Endothelial cell of umbilical vein (primary cell): ENCODE data around the gene CSHL1. TPM values are rescaled to one million over a fixed set of nuclear protein-coding genes. Genes with fewer than 3 reads are reported as not detected.
"Not testable (repeated sequence)": the region's sequence is repeated elsewhere in the genome, so short reads cannot be mapped to it uniquely, and the experiment has no call there.

Source experiments
- BruUV-seq: library from RNA; stranded (reverse); fragments of 400-500 nt; replicated peaks from 2 replicates; lab custom pipeline; 2021; lab: Mats Ljungman, UMichigan
- CTCF ChIA-PET: fragments of 300-600, 350-600 bp; sonication (Branson Sonifier 250); formaldehyde crosslinking; loops from one replicate; lab custom pipeline; 2021; ENCODE audit warnings: antibody characterized with exemption, inconsistent platforms; lab: Charles Lee
- POLR2A ChIA-PET: fragments of 300-600, 350-600 bp; sonication (Branson Sonifier 250); formaldehyde crosslinking; loops from one replicate; lab custom pipeline; 2021; ENCODE audit warnings: antibody characterized with exemption, inconsistent platforms; lab: Charles Lee
- DNase-seq: peaks from one replicate; pipeline ENCODE4 v3.0.0-alpha.2; 2011; ENCODE audit warnings: low read depth, low spot score
- FAIRE-seq: peaks from 2 replicates; lab custom pipeline; 2011; peaks lifted over from hg19 to GRCh38; lab: Jason Lieb, UNC
- H2AFZ ChIP-seq: 2 replicates; pipeline ENCODE4 v1.6.0; 2012; ENCODE audit warnings: low read depth, low read length, control low read depth, inconsistent platforms
- H3K27ac ChIP-seq: 2 replicates; pipeline ENCODE4 v1.5.1; 2011; ENCODE audit warnings: low read depth, mild to moderate bottlenecking, control low read depth, low read length, moderate library complexity; ENCODE audit not compliant: insufficient read depth
- H3K27me3 ChIP-seq, 2 experiments: 2 replicates each; pipeline versions ENCODE4 v1.6.0 to v1.6.1; 2011; ENCODE audit warnings: low read length in 2 of 2, mixed read lengths in 1 of 2; ENCODE audit not compliant: control insufficient read depth in 2 of 2, insufficient read depth in 2 of 2
- H3K36me3 ChIP-seq, 2 experiments: 2 replicates in 1 of 2; 3 replicates in 1 of 2; pipeline ENCODE4 v1.5.1; 2011; ENCODE audit warnings: low read length in 2 of 2, mild to moderate bottlenecking in 1 of 2, moderate library complexity in 1 of 2; ENCODE audit not compliant: control insufficient read depth in 2 of 2, insufficient read depth in 2 of 2; ENCODE audit errors: extremely low read depth in 1 of 2
- H3K4me1 ChIP-seq: 3 replicates; pipeline ENCODE4 v1.5.1; 2011; ENCODE audit warnings: mild to moderate bottlenecking, low read length; ENCODE audit not compliant: control insufficient read depth, insufficient read depth; ENCODE audit errors: extremely low read depth
- H3K4me2 ChIP-seq: 2 replicates; pipeline ENCODE4 v1.6.1; 2011; ENCODE audit warnings: low read length, control low read depth, mixed read lengths; ENCODE audit not compliant: insufficient read depth
- H3K4me3 ChIP-seq, 3 experiments: fragments of 200-600 bp in 1 of 3; sonication (generic), shearing (Covaris generic) in 1 of 3; replicated peaks in 1 of 3; 2 replicates each; pipeline ENCODE4 v1.5.1; 2011 to 2016; ENCODE audit warnings: control low read depth in 3 of 3, low read length in 3 of 3, mild to moderate bottlenecking in 2 of 3, inconsistent platforms in 1 of 3, low read depth in 1 of 3, moderate library complexity in 1 of 3; ENCODE audit not compliant: insufficient read depth in 1 of 3
- H3K79me2 ChIP-seq: 2 replicates; pipeline ENCODE4 v1.6.0; 2012; ENCODE audit warnings: low read length, inconsistent platforms; ENCODE audit not compliant: control insufficient read depth, insufficient read depth
- H3K9ac ChIP-seq: replicated peaks from 2 replicates; pipeline ENCODE3; 2011; ENCODE audit warnings: low read length, control low read depth; ENCODE audit not compliant: insufficient read depth; ENCODE audit errors: extremely low read depth
- H3K9me1 ChIP-seq: replicated peaks from 3 replicates; pipeline ENCODE4 v1.6.0; 2011; ENCODE audit warnings: mild to moderate bottlenecking, low read length; ENCODE audit not compliant: control insufficient read depth, insufficient read depth; ENCODE audit errors: extremely low read depth
- H3K9me3 ChIP-seq: replicated peaks from 2 replicates; pipeline ENCODE4 v1.5.1; 2012; ENCODE audit warnings: low read length, inconsistent platforms; ENCODE audit not compliant: control insufficient read depth, insufficient read depth
- H4K20me1 ChIP-seq: replicated peaks from 2 replicates; pipeline ENCODE3; 2011; ENCODE audit warnings: mild to moderate bottlenecking, low read length; ENCODE audit not compliant: control insufficient read depth, insufficient read depth; ENCODE audit errors: extremely low read depth
- dilution Hi-C: fragments of 300-500 bp; cut with MboI; formaldehyde crosslinking; loops from one replicate; pipeline ENCODE4 v1.15.0; 2019; ENCODE audit warnings: low sequenced_read_pairs; ENCODE audit not compliant: extremely low pct_ligation_motif_present
- intact Hi-C: fragments of 100-400 bp; cut with micrococcal nuclease; formaldehyde crosslinking; loops from one replicate; pipeline ENCODE4 v1.10.0; 2022
- polyA plus RNA-seq, 4 experiments: library from polyadenylated mRNA; depleted of rRNA in 3 of 4; stranded (reverse) in 3 of 4; unstranded in 1 of 4; fragments of >200 nt; gene quantifications; 2 replicates each; pipeline versions ENCODE4 v1.2.1 to v1.2.3, GENCODE V29; 2011 to 2012; ENCODE audit warnings: missing spikeins in 1 of 4
- total RNA-seq: library from RNA; stranded (reverse); gene quantifications from 2 replicates; pipeline ENCODE4 v1.2.3, GENCODE V29; 2021

CSHL1 gene
- total and polyA plus RNA-seq, 2 donors (not counting 3 experiments of a cell fraction or from before 2014, with no cell fraction given) = not detected

DNA sequence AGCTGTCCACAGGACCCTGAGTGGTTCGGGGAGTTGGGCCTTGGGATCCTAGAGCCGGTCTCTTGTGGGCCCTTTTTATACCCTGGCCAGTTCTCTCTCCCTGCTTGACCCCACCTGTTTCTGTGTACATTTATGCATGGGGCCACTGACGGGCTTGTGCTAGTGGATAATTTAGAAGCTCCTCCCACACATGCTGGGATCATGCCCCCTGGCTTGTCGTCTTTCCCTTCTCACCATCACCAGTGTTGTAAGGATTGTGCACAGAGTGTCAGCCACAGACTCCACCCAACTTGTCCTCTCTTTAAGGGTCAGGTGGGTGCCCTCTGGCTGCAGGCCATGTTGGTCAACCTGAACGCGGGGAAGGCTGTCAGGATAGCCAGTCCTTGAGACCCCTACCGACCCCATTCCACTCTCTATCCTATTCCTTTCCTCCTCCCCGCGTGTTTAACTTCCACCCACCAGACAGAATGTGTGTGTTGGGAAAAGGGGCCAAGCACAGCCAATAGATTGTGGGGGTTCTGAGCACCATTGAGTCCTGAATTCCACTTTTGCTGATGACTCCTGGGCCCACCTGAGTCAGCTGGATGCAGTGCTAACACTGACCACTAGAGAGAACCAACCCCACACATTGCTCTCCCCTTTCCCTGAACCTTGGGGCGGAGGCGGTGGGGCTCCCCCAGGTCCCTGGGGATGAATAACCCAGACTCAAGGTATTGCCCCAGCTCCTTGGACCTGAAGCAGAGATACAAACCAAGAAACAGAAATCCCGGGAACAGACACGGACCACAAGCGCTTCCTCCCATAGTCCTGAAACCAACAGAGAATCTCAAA lies 14.3 kb downstream of the CSHL1 start, which contains the start of gene CSH1:
Gene CSH1, minus strand, starts transcription at position 51 of the 831 bp plus-strand sequence. CDS start 63 bp downstream, outside the sequence.
- CTCF ChIA-PET, POLR2A ChIA-PET, FAIRE-seq, H3K9me3 ChIP-seq, H3K36me3 ChIP-seq, H3K4me1 ChIP-seq, DNase-seq, H2AFZ ChIP-seq, H3K4me3 ChIP-seq, H3K4me2 ChIP-seq, dilution Hi-C loops, intact Hi-C loops, H3K79me2 ChIP-seq, H3K27ac ChIP-seq, BruUV-seq, H4K20me1 ChIP-seq, H3K9ac ChIP-seq, H3K9me1 ChIP-seq: not testable (repeated sequence)
- peaks cover 9 to 11% of the 10 kb centered on the region in 2 experiments for H3K27me3 ChIP-seq

DNA sequence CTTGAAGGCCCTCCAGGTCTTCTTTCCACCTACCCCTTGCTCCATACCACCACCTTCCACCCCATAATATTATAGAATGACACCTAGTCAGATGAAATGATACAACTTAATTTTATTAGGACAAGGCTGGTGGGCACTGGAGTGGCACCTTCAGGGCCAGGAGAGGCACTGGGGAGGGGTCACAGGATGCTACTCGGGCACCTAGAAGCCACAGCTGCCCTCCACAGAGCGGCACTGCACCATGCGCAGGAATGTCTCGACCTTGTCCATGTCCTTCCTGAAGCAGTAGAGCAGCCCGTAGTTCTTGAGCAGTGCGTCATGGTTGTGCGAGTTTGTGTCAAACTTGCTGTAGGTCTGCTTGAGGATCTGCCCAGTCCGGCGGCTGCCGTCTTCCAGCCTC lies 16.2 kb downstream of the CSHL1 start:
- H3K27ac ChIP-seq, BruUV-seq, H3K4me2 ChIP-seq, H3K9me3 ChIP-seq, CTCF ChIA-PET, H3K9ac ChIP-seq, intact Hi-C loops, H3K36me3 ChIP-seq, H4K20me1 ChIP-seq, H3K79me2 ChIP-seq, H3K4me3 ChIP-seq, H3K9me1 ChIP-seq, FAIRE-seq, H2AFZ ChIP-seq, dilution Hi-C loops, POLR2A ChIA-PET, DNase-seq, H3K4me1 ChIP-seq: not testable (repeated sequence)
- H3K27me3 ChIP-seq = peaks cover 6 to 11% of the 10 kb centered on the region in 2 experiments

DNA sequence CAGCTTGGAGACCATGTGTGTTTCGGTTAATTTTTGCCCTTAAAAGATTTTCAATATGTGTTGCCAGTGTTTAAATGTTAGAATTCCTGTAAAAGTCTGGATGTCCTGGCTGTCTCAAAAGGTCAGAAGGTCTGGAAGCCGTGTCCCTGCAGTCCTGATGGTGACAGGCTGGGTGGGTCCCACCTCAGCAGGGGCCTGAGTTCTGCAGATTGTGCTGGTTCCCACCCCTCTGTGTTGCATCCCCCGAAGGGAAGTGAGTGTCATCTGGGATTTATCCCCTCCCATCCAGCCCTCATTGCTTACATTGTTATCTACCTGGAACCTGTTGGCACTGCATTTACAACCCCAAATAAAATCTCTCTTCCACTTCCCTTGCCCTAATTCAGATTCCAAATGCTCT lies 17.0 kb downstream of the CSHL1 start:
- BruUV-seq, H2AFZ ChIP-seq, H3K9me1 ChIP-seq, H3K36me3 ChIP-seq, POLR2A ChIA-PET, H3K27me3 ChIP-seq, H3K4me1 ChIP-seq, H3K27ac ChIP-seq, FAIRE-seq, DNase-seq, H3K9me3 ChIP-seq, H3K4me3 ChIP-seq, intact Hi-C loops, H3K4me2 ChIP-seq, dilution Hi-C loops, H3K79me2 ChIP-seq, H4K20me1 ChIP-seq, H3K9ac ChIP-seq: not testable (repeated sequence)
- CTCF ChIA-PET = interaction anchor here (2.1 kb wide), 1 partner anchor 14 kb away, joined by 5 read pairs; no protein-coding TSS in a partner anchor
